Chondrocyte (in vitro differentiated cells): Measurements from ENCODE around the gene XRCC3. TPM values are rescaled to one million over a fixed set of nuclear protein-coding genes. Genes with fewer than 3 reads are reported as not detected.
A peak's percentile ranks its signal among the peaks of the same experiment; 100 is the strongest.

Experiments used
- DNase-seq: peaks from one replicate; pipeline ENCODE4 v3.0.0; 2021; ENCODE audit warnings: mixed read lengths, low spot score
- H3K27ac Mint-ChIP-seq: one replicate; pipeline ENCODE4 v1.8.0; 2021; ENCODE audit warnings: mild to moderate bottlenecking, moderate library complexity, mixed read lengths; ENCODE audit not compliant: unreplicated experiment
- H3K27me3 Mint-ChIP-seq: 2 replicates; pipeline ENCODE4 v1.8.0; 2021; ENCODE audit warnings: low read depth, mixed read lengths
- H3K36me3 Mint-ChIP-seq: 2 replicates; pipeline ENCODE4 v1.8.0; 2021; ENCODE audit warnings: low read depth, mixed read lengths
- H3K4me1 Mint-ChIP-seq: 2 replicates; pipeline ENCODE4 v1.8.0; 2021; ENCODE audit warnings: low read depth, mild to moderate bottlenecking, mixed read lengths
- H3K4me3 Mint-ChIP-seq: one replicate; pipeline ENCODE4 v1.8.0; 2021; ENCODE audit warnings: mild to moderate bottlenecking, moderate library complexity, mixed read lengths; ENCODE audit not compliant: unreplicated experiment
- H3K9me3 Mint-ChIP-seq: 2 replicates; pipeline ENCODE4 v1.8.0; 2021; ENCODE audit warnings: low read depth, mixed read lengths
- CTCF ChIP-seq: fragments of 200-600 bp; sonication (generic); IDR thresholded peaks from 2 replicates; pipeline ENCODE4 v1.5.0; 2021; ENCODE audit warnings: antibody characterized with exemption, mild to moderate bottlenecking, moderate library complexity
- total RNA-seq: library from RNA; stranded (reverse); gene quantifications from 3 replicates; pipeline ENCODE4 v1.2.1, GENCODE V29; 2021

Gene XRCC3
- total RNA-seq, 1 donor from 2014 or later, result 3.4 TPM

- Mint-ChIP-seq H3K4me1 (peaks cover 71% of the 10 kb centered on the region), H3K27ac (no peak overlapping the region), H3K9me3 (no peaks in the 10 kb centered on the region), H3K36me3 (peaks cover 2% of the 10 kb centered on the region), H3K27me3 (no peaks in the 10 kb centered on the region), H3K4me3 (no peak overlapping the region)
- no peak for DNase-seq
- TF ChIP-seq CTCF, result no peak
These were observed 4.5 kb upstream of the XRCC3 start for GRCh38 chr14:103719751-103720150.

GRCh38 chr14:103718572-103718971 is 3.3 kb upstream of the XRCC3 start:
- no peak for TF ChIP-seq CTCF
- DNase-seq, result no peak
- H3K4me3 Mint-ChIP-seq, result no peak overlapping the region
- H3K9me3 Mint-ChIP-seq, result no peaks in the 10 kb centered on the region
- H3K27me3 Mint-ChIP-seq, result no peaks in the 10 kb centered on the region
- peaks cover 71% of the 10 kb centered on the region for H3K4me1 Mint-ChIP-seq
- peak overlapping the region; percentile 86 for H3K27ac Mint-ChIP-seq
- peaks cover 2% of the 10 kb centered on the region for H3K36me3 Mint-ChIP-seq

- H3K27ac Mint-ChIP-seq, result peak overlapping the region; percentile 45
- peak overlapping the region; percentile 75 for H3K4me3 Mint-ChIP-seq
- H3K27me3 Mint-ChIP-seq, result no peaks in the 10 kb centered on the region
- H3K9me3 Mint-ChIP-seq, result no peaks in the 10 kb centered on the region
- no peak for DNase-seq
- peaks cover 2% of the 10 kb centered on the region for H3K36me3 Mint-ChIP-seq
- TF ChIP-seq CTCF, result peak; percentile 13
- peaks cover 63% of the 10 kb centered on the region for H3K4me1 Mint-ChIP-seq
These were observed 1.7 kb upstream of the XRCC3 start for GRCh38 chr14:103716899-103717411.

- no peak for TF ChIP-seq CTCF
- peaks cover 56% of the 10 kb centered on the region for H3K4me1 Mint-ChIP-seq
- no peaks in the 10 kb centered on the region for H3K27me3 Mint-ChIP-seq
- DNase-seq, result no peak
- H3K27ac Mint-ChIP-seq, result peak overlapping the region; percentile 45
- peak overlapping the region; percentile 75 for H3K4me3 Mint-ChIP-seq
- H3K36me3 Mint-ChIP-seq, result peaks cover 2% of the 10 kb centered on the region
- no peaks in the 10 kb centered on the region for H3K9me3 Mint-ChIP-seq
These were observed 995 bp upstream of the XRCC3 start for GRCh38 chr14:103716091-103716801.

GRCh38 chr14:103714063-103714724 is 1.1 kb downstream of the XRCC3 start:
- DNase-seq, result no peak
- peak overlapping the region; percentile 66 for H3K27ac Mint-ChIP-seq
- H3K4me1 Mint-ChIP-seq, result peaks cover 45% of the 10 kb centered on the region
- no peaks in the 10 kb centered on the region for H3K9me3 Mint-ChIP-seq
- peak overlapping the region; percentile 75 for H3K4me3 Mint-ChIP-seq
- peaks cover 2% of the 10 kb centered on the region for H3K36me3 Mint-ChIP-seq
- no peak for TF ChIP-seq CTCF
- H3K27me3 Mint-ChIP-seq, result no peaks in the 10 kb centered on the region
